ENCODE results near the gene NEDD4. TPM values are rescaled to one million over a fixed set of nuclear protein-coding genes. Genes with fewer than 3 reads are reported as not detected.
"Not testable (repeated sequence)": the region's sequence is repeated elsewhere in the genome, so short reads cannot be mapped to it uniquely, and the experiment has no call there.

The NEDD4 gene
- polyA plus RNA-seq, 3 donors = 1.2 to 3.8 (median 1.3) TPM

GRCh38 chr15:56006371-56006770 is 13.0 kb upstream of the NEDD4 start:
- intact Hi-C loops (cut with micrococcal nuclease); H3K4me3 ChIP-seq (replicated peaks in 1 of 3; ENCODE audit: low read depth in 2 of 3, low read length in 3 of 3); DNase-seq; H3K4me1 ChIP-seq (ENCODE audit: control insufficient read depth in 1 of 2, insufficient read depth in 2 of 2, low read length in 2 of 2); H3K9me3 ChIP-seq (replicated peaks in 1 of 2; ENCODE audit: control insufficient read depth in 1 of 2, insufficient read depth in 1 of 2, low read length in 2 of 2); H2AFZ ChIP-seq (ENCODE audit: insufficient read depth, low read depth, low read length, poor library complexity, severe bottlenecking); H3K27ac Mint-ChIP-seq; H3K27ac ChIP-seq (ENCODE audit: low read depth in 1 of 2, low read length in 2 of 2); H3K9ac ChIP-seq (ENCODE audit: insufficient read depth, low read length, poor library complexity, severe bottlenecking); H3K4me1 Mint-ChIP-seq; H3K4me2 ChIP-seq (replicated peaks; ENCODE audit: extremely low read depth, low read length, poor library complexity, severe bottlenecking); H4K20me1 ChIP-seq (ENCODE audit: insufficient read depth, low read length); H3K79me2 ChIP-seq (ENCODE audit: insufficient read depth, low read length); H3K36me3 ChIP-seq (replicated peaks in 1 of 2; ENCODE audit: control insufficient read depth in 1 of 2, insufficient read depth in 2 of 2, low read length in 2 of 2); H3K36me3 Mint-ChIP-seq: not testable (repeated sequence)
- Mint-ChIP-seq H3K27me3 (ENCODE audit: low read depth in 3 of 3) (peaks cover 4 to 10% (median 8%) of the 10 kb centered on the region in 3 donors), H3K9me3 (peaks cover 0 to 13% (median 4%) of the 10 kb centered on the region in 7 donors), H3K4me3 (peak overlapping the region in 1 of 2 donors; percentile 70)
- H3K27me3 ChIP-seq (ENCODE audit: control insufficient read depth in 2 of 2, insufficient read depth in 2 of 2, low read length in 2 of 2) = peaks cover 0 to 15% of the 10 kb centered on the region in 2 donors
- WGBS (ENCODE audit: insufficient coverage) = 77% methylated on average over 3 of the region's 5 CpGs

DNA sequence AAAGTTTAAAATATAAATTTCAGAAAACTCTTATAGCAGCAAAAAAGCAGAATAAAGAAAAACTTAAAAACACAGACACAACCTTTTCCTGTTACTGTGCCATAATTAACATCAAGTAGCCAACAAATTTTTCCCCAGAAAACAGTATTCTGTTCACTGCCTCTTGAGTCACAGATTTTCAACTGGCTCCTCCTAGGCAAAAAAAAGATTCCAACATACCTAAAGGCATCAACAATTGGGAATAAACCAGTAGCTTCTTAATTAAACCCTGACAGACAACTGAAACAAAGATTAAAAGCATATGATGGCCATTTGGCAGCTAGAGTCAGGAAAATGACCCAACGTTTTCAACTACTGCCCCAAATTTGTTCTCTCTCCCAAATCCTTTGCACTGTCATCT is 10.9 kb upstream of the NEDD4 start:
- no CpG with 5 or more reads among the region's 1 CpG for WGBS (ENCODE audit: insufficient coverage)
- H3K36me3 Mint-ChIP-seq = not testable (repeated sequence)
- H3K27me3 ChIP-seq (ENCODE audit: control insufficient read depth in 2 of 2, insufficient read depth in 2 of 2, low read length in 2 of 2) = peaks cover 0 to 15% of the 10 kb centered on the region in 2 donors

DNA sequence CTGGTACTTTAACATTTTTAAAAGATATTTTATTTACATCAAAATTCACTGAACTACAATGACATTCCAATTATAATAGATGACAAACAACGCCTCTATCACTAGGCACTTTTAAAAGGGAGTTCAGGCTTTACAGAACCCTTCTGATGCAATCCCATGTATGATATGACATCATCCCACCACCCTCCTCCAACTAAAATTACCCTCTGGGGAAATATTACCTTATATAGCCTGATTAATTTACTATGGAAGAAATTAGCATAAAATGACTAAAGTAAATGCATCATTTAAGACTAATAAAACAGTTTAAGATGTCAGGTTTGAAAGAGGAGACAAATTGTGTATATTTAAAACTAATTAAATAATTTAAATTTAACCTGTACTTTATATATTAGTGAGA is 10.4 kb upstream of the NEDD4 start:
- H3K36me3 ChIP-seq (replicated peaks in 1 of 2; ENCODE audit: control insufficient read depth in 1 of 2, insufficient read depth in 2 of 2, low read length in 2 of 2); DNase-seq; H3K9me3 ChIP-seq (replicated peaks in 1 of 2; ENCODE audit: control insufficient read depth in 1 of 2, insufficient read depth in 1 of 2, low read length in 2 of 2); intact Hi-C loops (cut with micrococcal nuclease); H3K9ac ChIP-seq (ENCODE audit: insufficient read depth, low read length, poor library complexity, severe bottlenecking); H2AFZ ChIP-seq (ENCODE audit: insufficient read depth, low read depth, low read length, poor library complexity, severe bottlenecking); H3K27ac Mint-ChIP-seq; H3K36me3 Mint-ChIP-seq; H3K79me2 ChIP-seq (ENCODE audit: insufficient read depth, low read length); H3K4me1 ChIP-seq (ENCODE audit: control insufficient read depth in 1 of 2, insufficient read depth in 2 of 2, low read length in 2 of 2); H3K4me3 ChIP-seq (replicated peaks in 1 of 3; ENCODE audit: low read depth in 2 of 3, low read length in 3 of 3); H3K4me1 Mint-ChIP-seq; H3K4me2 ChIP-seq (replicated peaks; ENCODE audit: extremely low read depth, low read length, poor library complexity, severe bottlenecking); H3K4me3 Mint-ChIP-seq; H3K27ac ChIP-seq (ENCODE audit: low read depth in 1 of 2, low read length in 2 of 2); H4K20me1 ChIP-seq (ENCODE audit: insufficient read depth, low read length): not testable (repeated sequence)
- Mint-ChIP-seq H3K9me3 (peaks cover 0 to 13% (median 0%) of the 10 kb centered on the region in 7 donors), H3K27me3 (ENCODE audit: low read depth in 3 of 3) (peaks cover 4 to 11% (median 10%) of the 10 kb centered on the region in 3 donors)
- H3K27me3 ChIP-seq (ENCODE audit: control insufficient read depth in 2 of 2, insufficient read depth in 2 of 2, low read length in 2 of 2) = peaks cover 0 to 15% of the 10 kb centered on the region in 2 donors
- WGBS (ENCODE audit: insufficient coverage) = no CpG with 5 or more reads among the region's 1 CpG

More for the DNA sequence above, 10.9 kb upstream of the NEDD4 start:
- peaks cover 4 to 11% (median 8%) of the 10 kb centered on the region in 3 donors for H3K27me3 Mint-ChIP-seq (ENCODE audit: low read depth in 3 of 3)
- H2AFZ ChIP-seq (ENCODE audit: insufficient read depth, low read depth, low read length, poor library complexity, severe bottlenecking); H3K4me3 ChIP-seq (replicated peaks in 1 of 3; ENCODE audit: low read depth in 2 of 3, low read length in 3 of 3); H3K4me1 ChIP-seq (ENCODE audit: control insufficient read depth in 1 of 2, insufficient read depth in 2 of 2, low read length in 2 of 2); H3K79me2 ChIP-seq (ENCODE audit: insufficient read depth, low read length); H3K27ac Mint-ChIP-seq; H4K20me1 ChIP-seq (ENCODE audit: insufficient read depth, low read length); H3K4me2 ChIP-seq (replicated peaks; ENCODE audit: extremely low read depth, low read length, poor library complexity, severe bottlenecking); H3K4me1 Mint-ChIP-seq; H3K36me3 ChIP-seq (replicated peaks in 1 of 2; ENCODE audit: control insufficient read depth in 1 of 2, insufficient read depth in 2 of 2, low read length in 2 of 2); intact Hi-C loops (cut with micrococcal nuclease); H3K9ac ChIP-seq (ENCODE audit: insufficient read depth, low read length, poor library complexity, severe bottlenecking); H3K4me3 Mint-ChIP-seq; DNase-seq; H3K27ac ChIP-seq (ENCODE audit: low read depth in 1 of 2, low read length in 2 of 2); H3K9me3 ChIP-seq (replicated peaks in 1 of 2; ENCODE audit: control insufficient read depth in 1 of 2, insufficient read depth in 1 of 2, low read length in 2 of 2): not testable (repeated sequence)
- peaks cover 0 to 13% (median 0%) of the 10 kb centered on the region in 7 donors for H3K9me3 Mint-ChIP-seq

DNA sequence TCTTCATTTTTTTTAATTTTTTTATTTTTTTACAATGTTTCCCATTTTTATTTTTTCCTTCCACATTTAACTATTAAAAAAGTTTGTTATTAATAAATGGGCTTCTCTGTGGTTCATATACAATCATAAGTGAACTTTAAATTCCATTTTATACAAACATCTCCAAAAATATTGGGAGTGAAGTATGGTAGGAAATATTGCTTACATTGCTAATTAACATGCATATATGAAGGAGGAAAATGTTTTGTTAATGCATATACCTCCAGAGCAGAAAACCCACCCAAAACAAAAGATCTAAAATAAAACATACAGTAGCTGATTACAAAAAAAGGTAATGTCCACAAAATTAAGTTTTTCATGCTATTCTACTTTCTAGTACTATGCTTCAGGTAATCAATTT is 9.9 kb upstream of the NEDD4 start:
- H3K36me3 ChIP-seq (replicated peaks in 1 of 2; ENCODE audit: control insufficient read depth in 1 of 2, insufficient read depth in 2 of 2, low read length in 2 of 2); H3K4me3 ChIP-seq (replicated peaks in 1 of 3; ENCODE audit: low read depth in 2 of 3, low read length in 3 of 3); intact Hi-C loops (cut with micrococcal nuclease); H3K27ac Mint-ChIP-seq; H3K4me3 Mint-ChIP-seq; DNase-seq; H2AFZ ChIP-seq (ENCODE audit: insufficient read depth, low read depth, low read length, poor library complexity, severe bottlenecking); H3K9ac ChIP-seq (ENCODE audit: insufficient read depth, low read length, poor library complexity, severe bottlenecking); H3K4me1 Mint-ChIP-seq; H3K27ac ChIP-seq (ENCODE audit: low read depth in 1 of 2, low read length in 2 of 2); H3K4me1 ChIP-seq (ENCODE audit: control insufficient read depth in 1 of 2, insufficient read depth in 2 of 2, low read length in 2 of 2); H3K4me2 ChIP-seq (replicated peaks; ENCODE audit: extremely low read depth, low read length, poor library complexity, severe bottlenecking); H3K9me3 ChIP-seq (replicated peaks in 1 of 2; ENCODE audit: control insufficient read depth in 1 of 2, insufficient read depth in 1 of 2, low read length in 2 of 2); H4K20me1 ChIP-seq (ENCODE audit: insufficient read depth, low read length); H3K79me2 ChIP-seq (ENCODE audit: insufficient read depth, low read length); H3K9me3 Mint-ChIP-seq; H3K36me3 Mint-ChIP-seq: not testable (repeated sequence)
- H3K27me3 Mint-ChIP-seq (ENCODE audit: low read depth in 3 of 3) = peaks cover 2 to 11% (median 9%) of the 10 kb centered on the region in 3 donors
- peaks cover 0 to 15% of the 10 kb centered on the region in 2 donors for H3K27me3 ChIP-seq (ENCODE audit: control insufficient read depth in 2 of 2, insufficient read depth in 2 of 2, low read length in 2 of 2)
